K562 (cell line): ENCODE measurements around the gene IGFALS. TPM values are rescaled to one million over a fixed set of nuclear protein-coding genes. Genes with fewer than 3 reads are reported as not detected.
A peak's percentile ranks its signal among the peaks of the same experiment; 100 is the strongest.

Experiments used
- CEBPB ChIP-seq: fragments of 450-650 bp; IDR thresholded peaks from 2 replicates; pipeline ENCODE4 v1.6.1; 2016; ENCODE audit warnings: missing genetic modification characterization, missing compliant biosample characterization
- CTBP1 ChIP-seq: fragments of 450-650 bp; IDR thresholded peaks from 2 replicates; pipeline ENCODE4 v1.6.1; 2016; ENCODE audit warnings: borderline replicate concordance
- GATAD2A ChIP-seq: fragments of 450-650 bp; IDR thresholded peaks from 2 replicates; pipeline ENCODE4 v1.6.1; 2017
- HEY1 ChIP-seq: fragments of 250-450 bp; sonication (Bioruptor Pico); IDR thresholded peaks from 2 replicates; pipeline ENCODE4 v1.5.0; 2020; ENCODE audit warnings: mild to moderate bottlenecking, moderate library complexity, borderline replicate concordance
- MAFF ChIP-seq: IDR thresholded peaks from 2 replicates; pipeline ENCODE4 v1.6.1; 2012; ENCODE audit warnings: low read length, improper control_type of control experiment
- MAZ ChIP-seq, 2 experiments: fragments of 450-650 bp in 1 of 2; sonication (generic) in 1 of 2; formaldehyde crosslinking; IDR thresholded peaks in 1 of 2; conservative IDR thresholded peaks in 1 of 2; 2 replicates each; pipeline versions ENCODE4 v1.4.0 to v1.5.0; 2020; ENCODE audit warnings: mild to moderate bottlenecking in 1 of 2, missing genetic modification reagents in 1 of 2
- STAG1 ChIP-seq: sonication (generic); formaldehyde crosslinking; IDR thresholded peaks from 2 replicates; pipeline ENCODE4 v1.5.0; 2020; ENCODE audit warnings: missing genetic modification reagents, borderline replicate concordance
- TBL1XR1 ChIP-seq, 2 experiments: IDR thresholded peaks; 2 replicates each; pipeline ENCODE4 v1.6.1; 2012; ENCODE audit warnings: improper control_type of control experiment in 2 of 2, low read length in 2 of 2, mild to moderate bottlenecking in 1 of 2
- TSC22D4 ChIP-seq: fragments of 450-650 bp; IDR thresholded peaks from 2 replicates; pipeline ENCODE4 v1.6.1; 2016; ENCODE audit warnings: missing genetic modification characterization, missing biosample characterization, control low read depth
- ZNF586 ChIP-seq: fragments of 450-650 bp; formaldehyde crosslinking; conservative IDR thresholded peaks from 2 replicates; pipeline ENCODE4 v1.4.0; 2020; ENCODE audit warnings: mild to moderate bottlenecking, moderate library complexity
- polyA plus RNA-seq, 8 experiments: library from polyadenylated mRNA; depleted of rRNA in 4 of 8; stranded (reverse) in 5 of 8; unstranded in 3 of 8; fragments of >200 nt; fragmentation: Nextera tagmentation in 2 of 8; fragmentation: Illumina TruSeq in 1 of 8; extraction: Ambion mirVana in 2 of 8; extraction: Trizol in 1 of 8; gene quantifications; 2 replicates each; pipeline versions ENCODE4 v1.2.1 to v1.2.3, GENCODE V29; 2011 to 2014; ENCODE audit warnings: inconsistent platforms in 1 of 8, missing spikeins in 1 of 8
- total RNA-seq, 7 experiments: library from RNA; depleted of rRNA in 6 of 7; stranded (reverse); fragments of >200 nt in 6 of 7; fragmentation: Illumina TruSeq in 2 of 7; extraction: Trizol in 2 of 7; gene quantifications; 2 replicates each; pipeline versions ENCODE4 v1.2.1 to v1.2.3, GENCODE V29; 2011 to 2021; ENCODE audit warnings: low replicate concordance in 1 of 7
- TF ChIP-seq, protein P1 (sequence below): fragments of 200-800 bp; sonication (Bioruptor generic); IDR thresholded peaks from 2 replicates; pipeline ENCODE4 v1.6.1; 2017; ENCODE audit warnings: missing genetic modification characterization, missing compliant biosample characterization
- TF ChIP-seq, protein P2 (sequence below), 2 experiments: fragments of 450-650 bp in 1 of 2; sonication (generic) in 1 of 2; formaldehyde crosslinking in 1 of 2; IDR thresholded peaks in 1 of 2; conservative IDR thresholded peaks in 1 of 2; 2 replicates each; pipeline versions ENCODE4 v1.6.1 to v1.8.1; 2016 to 2023; ENCODE audit warnings: mild to moderate bottlenecking in 2 of 2, moderate library complexity in 2 of 2, inconsistent platforms in 1 of 2, missing genetic modification reagents in 1 of 2
- TF ChIP-seq, protein P3 (sequence below): fragments of 250-450 bp; sonication (Bioruptor Pico); IDR thresholded peaks from 2 replicates; pipeline ENCODE4 v1.8.0; 2021; ENCODE audit warnings: moderate library complexity, mild to moderate bottlenecking, inconsistent platforms
- TF ChIP-seq, protein P4 (sequence below): sonication (generic); formaldehyde crosslinking; IDR thresholded peaks from 2 replicates; pipeline ENCODE4 v1.8.0; 2022; ENCODE audit warnings: missing genetic modification reagents, mild to moderate bottlenecking, borderline replicate concordance
- TF ChIP-seq, protein P5 (sequence below), 2 experiments: fragments of 150-350 bp in 1 of 2; IDR thresholded peaks; 2 replicates each; pipeline ENCODE4 v1.6.1; 2012 to 2016; ENCODE audit warnings: low read depth in 2 of 2, low read length in 2 of 2, mild to moderate bottlenecking in 1 of 2, moderate library complexity in 1 of 2

The IGFALS gene
- total and polyA plus RNA-seq, 9 of the 15 experiments (the other 6 are each of a cell fraction or from before 2014, with no cell fraction given) = not detected

DNA sequence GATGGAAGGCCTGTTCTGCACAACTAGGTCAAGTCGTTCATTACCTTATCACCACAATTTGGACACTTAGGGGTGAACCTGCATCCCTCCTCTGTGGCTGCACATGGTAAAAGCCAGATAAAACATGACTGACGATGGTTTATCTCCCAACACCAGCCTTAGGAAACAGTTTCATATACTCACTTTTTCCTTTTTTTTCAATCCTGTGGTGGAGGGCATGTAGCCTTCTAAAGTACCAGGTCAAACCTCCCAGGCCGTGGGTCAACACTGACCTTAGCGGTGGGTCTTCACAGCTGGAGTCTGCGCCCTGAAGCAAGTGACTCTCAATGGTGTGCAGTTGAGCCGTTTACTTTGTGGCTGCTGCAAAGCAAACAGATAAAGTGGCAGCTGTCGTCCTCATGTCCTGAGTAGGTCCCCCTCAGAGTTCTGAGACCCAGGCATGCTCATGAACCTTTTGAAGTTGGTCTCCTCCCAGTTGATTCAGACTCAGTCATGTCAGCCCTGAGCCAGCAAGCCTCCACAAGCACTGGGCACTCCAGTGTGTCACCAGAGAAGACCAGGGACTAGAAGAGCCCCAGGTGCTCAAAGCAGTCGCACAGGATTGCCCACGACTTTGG is 39.4 kb upstream of the IGFALS start (continued):
- TF ChIP-seq TSC22D4 (no peak), HEY1 (CRISPR knock-in tag) (no peak), MAZ (CRISPR knock-in tag; conservative IDR thresholded peaks at IDR 0.05 in 1 of 2, IDR thresholded peaks at IDR 0.05 in 1 of 2) (peak; percentile 51 to 75; a peak in 2 of 4 replicates), GATAD2A (0 out of 2 replicates have a peak, but pooled peaks have one; percentile 17), STAG1 (CRISPR knock-in tag) (no peak), ZNF586 (no peak), MAFF (no peak), CEBPB (tag) (no peak), TBL1XR1 (IDR thresholded peaks at IDR 0.05; ENCODE audit: low read length in 2 of 2) (peak; percentile 60 to 92; a peak in 3 of 4 replicates), CTBP1 (peak; percentile 93)
- TF ChIP-seq, protein P1, sequence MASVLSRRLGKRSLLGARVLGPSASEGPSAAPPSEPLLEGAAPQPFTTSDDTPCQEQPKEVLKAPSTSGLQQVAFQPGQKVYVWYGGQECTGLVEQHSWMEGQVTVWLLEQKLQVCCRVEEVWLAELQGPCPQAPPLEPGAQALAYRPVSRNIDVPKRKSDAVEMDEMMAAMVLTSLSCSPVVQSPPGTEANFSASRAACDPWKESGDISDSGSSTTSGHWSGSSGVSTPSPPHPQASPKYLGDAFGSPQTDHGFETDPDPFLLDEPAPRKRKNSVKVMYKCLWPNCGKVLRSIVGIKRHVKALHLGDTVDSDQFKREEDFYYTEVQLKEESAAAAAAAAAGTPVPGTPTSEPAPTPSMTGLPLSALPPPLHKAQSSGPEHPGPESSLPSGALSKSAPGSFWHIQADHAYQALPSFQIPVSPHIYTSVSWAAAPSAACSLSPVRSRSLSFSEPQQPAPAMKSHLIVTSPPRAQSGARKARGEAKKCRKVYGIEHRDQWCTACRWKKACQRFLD (CRISPR knock-in tag) = peak; percentile 96
- TF ChIP-seq, protein P2, sequence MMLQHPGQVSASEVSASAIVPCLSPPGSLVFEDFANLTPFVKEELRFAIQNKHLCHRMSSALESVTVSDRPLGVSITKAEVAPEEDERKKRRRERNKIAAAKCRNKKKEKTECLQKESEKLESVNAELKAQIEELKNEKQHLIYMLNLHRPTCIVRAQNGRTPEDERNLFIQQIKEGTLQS (IDR thresholded peaks at IDR 0.05) = peak; percentile 58; the same call in 1 of the 2 replicates
- TF ChIP-seq, protein P2 (CRISPR knock-in tag; conservative IDR thresholded peaks at IDR 0.05) = no peak; the same call in 1 of the 2 replicates
- TF ChIP-seq, protein P3, sequence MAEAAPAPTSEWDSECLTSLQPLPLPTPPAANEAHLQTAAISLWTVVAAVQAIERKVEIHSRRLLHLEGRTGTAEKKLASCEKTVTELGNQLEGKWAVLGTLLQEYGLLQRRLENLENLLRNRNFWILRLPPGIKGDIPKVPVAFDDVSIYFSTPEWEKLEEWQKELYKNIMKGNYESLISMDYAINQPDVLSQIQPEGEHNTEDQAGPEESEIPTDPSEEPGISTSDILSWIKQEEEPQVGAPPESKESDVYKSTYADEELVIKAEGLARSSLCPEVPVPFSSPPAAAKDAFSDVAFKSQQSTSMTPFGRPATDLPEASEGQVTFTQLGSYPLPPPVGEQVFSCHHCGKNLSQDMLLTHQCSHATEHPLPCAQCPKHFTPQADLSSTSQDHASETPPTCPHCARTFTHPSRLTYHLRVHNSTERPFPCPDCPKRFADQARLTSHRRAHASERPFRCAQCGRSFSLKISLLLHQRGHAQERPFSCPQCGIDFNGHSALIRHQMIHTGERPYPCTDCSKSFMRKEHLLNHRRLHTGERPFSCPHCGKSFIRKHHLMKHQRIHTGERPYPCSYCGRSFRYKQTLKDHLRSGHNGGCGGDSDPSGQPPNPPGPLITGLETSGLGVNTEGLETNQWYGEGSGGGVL (CRISPR knock-in tag) = no peak
- TF ChIP-seq, protein P4, sequence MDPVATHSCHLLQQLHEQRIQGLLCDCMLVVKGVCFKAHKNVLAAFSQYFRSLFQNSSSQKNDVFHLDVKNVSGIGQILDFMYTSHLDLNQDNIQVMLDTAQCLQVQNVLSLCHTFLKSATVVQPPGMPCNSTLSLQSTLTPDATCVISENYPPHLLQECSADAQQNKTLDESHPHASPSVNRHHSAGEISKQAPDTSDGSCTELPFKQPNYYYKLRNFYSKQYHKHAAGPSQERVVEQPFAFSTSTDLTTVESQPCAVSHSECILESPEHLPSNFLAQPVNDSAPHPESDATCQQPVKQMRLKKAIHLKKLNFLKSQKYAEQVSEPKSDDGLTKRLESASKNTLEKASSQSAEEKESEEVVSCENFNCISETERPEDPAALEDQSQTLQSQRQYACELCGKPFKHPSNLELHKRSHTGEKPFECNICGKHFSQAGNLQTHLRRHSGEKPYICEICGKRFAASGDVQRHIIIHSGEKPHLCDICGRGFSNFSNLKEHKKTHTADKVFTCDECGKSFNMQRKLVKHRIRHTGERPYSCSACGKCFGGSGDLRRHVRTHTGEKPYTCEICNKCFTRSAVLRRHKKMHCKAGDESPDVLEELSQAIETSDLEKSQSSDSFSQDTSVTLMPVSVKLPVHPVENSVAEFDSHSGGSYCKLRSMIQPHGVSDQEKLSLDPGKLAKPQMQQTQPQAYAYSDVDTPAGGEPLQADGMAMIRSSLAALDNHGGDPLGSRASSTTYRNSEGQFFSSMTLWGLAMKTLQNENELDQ (CRISPR knock-in tag) = no peak
- TF ChIP-seq, protein P5, sequence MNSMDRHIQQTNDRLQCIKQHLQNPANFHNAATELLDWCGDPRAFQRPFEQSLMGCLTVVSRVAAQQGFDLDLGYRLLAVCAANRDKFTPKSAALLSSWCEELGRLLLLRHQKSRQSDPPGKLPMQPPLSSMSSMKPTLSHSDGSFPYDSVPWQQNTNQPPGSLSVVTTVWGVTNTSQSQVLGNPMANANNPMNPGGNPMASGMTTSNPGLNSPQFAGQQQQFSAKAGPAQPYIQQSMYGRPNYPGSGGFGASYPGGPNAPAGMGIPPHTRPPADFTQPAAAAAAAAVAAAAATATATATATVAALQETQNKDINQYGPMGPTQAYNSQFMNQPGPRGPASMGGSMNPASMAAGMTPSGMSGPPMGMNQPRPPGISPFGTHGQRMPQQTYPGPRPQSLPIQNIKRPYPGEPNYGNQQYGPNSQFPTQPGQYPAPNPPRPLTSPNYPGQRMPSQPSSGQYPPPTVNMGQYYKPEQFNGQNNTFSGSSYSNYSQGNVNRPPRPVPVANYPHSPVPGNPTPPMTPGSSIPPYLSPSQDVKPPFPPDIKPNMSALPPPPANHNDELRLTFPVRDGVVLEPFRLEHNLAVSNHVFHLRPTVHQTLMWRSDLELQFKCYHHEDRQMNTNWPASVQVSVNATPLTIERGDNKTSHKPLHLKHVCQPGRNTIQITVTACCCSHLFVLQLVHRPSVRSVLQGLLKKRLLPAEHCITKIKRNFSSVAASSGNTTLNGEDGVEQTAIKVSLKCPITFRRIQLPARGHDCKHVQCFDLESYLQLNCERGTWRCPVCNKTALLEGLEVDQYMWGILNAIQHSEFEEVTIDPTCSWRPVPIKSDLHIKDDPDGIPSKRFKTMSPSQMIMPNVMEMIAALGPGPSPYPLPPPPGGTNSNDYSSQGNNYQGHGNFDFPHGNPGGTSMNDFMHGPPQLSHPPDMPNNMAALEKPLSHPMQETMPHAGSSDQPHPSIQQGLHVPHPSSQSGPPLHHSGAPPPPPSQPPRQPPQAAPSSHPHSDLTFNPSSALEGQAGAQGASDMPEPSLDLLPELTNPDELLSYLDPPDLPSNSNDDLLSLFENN (IDR thresholded peaks at IDR 0.05; ENCODE audit: low read depth in 2 of 2, low read length in 2 of 2) = peak in 1 of 2 experiments; percentile 83; a peak in 2 of 4 replicates
